DMS79 (cell line): ENCODE data around the gene MLPH.

Source experiments
- DNase-seq: peaks from one replicate; lab custom pipeline; 2025; lab: John Stamatoyannopoulos, UW

Gene MLPH

DNA sequence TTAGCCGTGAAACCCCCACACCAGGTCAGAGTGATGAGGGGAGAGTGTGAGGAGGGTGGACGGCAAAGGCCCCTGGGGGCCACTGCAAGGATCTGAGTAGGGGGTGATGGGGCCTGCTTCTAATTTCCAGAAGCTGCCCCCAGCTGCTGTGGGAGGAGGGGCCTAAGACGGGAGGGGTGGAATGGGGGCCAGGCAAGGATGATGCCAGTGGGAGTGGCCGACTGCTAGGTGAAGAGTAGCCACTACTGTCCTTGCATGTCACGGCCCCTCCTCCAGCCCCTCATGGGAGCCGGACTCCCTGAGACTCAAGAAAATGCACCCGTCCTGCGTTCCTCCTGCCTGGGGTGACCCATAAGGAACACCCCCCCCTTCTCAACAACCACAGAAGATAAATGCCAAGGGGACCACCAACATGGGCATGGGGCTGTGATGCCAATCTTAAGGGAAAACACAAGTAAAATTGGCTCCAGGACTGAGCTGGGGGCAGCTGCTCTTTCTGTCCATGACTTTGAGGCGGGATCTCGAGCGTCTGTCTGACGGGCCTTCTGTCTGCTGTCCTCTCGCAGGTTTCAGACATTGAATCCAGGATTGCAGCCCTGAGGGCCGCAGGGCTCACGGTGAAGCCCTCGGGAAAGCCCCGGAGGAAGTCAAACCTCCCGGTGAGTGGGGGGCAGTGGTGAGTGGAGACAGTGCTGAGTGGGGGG, 55.1 kb downstream of the MLPH start:
- DNase-seq = no peak

DNA sequence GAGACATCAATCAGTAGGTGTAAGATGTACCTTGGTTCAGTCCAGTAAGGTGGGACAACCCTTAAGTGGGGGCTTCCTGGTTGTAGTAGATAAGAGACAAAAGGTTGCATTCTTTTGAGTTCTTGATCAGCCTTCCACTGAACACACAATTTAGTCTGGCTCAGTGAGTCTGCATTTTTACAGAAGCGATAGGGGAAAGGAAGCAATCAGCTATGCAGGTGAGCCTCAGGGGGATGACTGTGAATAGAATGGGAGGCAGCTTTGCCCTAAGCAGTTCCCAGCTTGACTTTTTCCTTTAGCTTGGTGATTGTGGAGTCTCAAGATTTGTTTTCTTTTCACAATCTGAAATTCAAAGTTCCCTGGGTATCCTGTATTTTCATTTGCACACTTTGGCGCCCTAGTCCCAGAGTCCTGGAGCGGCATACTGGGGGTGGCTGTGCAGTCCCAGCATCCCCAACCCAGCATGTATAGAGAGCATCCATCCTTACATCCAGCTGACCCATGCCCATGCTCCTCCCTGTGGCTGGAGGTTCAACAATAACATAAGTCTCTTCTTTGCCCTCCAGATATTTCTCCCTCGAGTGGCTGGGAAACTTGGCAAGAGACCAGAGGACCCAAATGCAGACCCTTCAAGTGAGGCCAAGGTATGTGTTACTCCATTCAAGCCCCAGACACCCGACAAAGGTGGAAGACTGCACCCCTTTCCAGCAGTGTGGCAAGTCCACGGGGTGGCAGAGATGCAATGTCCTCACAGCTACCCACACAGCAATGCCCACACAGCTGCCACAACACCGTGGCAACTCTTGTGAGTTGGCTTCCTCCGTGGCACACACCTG, 59.2 kb downstream of the MLPH start:
- DNase-seq = no peak

DNA sequence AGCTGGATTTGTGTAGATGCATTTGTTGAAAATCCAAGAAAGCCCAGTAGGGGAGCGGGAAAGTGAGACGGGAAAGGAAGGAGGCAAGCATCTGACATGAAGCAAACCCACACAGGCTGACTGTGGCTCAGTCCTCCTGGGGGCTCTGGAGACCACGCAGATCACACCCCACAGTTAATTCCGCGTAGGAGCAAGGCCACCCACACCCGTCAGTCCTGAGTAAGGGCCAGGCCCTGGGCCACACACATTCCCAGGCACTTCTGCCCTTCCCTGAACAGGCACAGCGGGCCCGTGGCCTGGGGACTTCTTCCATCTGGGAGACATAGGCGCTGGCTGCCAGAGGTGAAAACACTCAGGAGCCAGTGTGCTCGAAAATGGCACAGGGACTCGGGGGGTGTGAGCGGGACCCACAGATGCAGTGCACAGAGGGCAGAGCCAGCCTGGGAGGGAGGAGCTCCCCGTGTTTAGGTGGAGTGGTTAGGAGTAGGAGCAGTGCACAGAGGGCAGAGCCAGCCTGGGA, 59.9 kb downstream of the MLPH start:
- no peak for DNase-seq

DNA sequence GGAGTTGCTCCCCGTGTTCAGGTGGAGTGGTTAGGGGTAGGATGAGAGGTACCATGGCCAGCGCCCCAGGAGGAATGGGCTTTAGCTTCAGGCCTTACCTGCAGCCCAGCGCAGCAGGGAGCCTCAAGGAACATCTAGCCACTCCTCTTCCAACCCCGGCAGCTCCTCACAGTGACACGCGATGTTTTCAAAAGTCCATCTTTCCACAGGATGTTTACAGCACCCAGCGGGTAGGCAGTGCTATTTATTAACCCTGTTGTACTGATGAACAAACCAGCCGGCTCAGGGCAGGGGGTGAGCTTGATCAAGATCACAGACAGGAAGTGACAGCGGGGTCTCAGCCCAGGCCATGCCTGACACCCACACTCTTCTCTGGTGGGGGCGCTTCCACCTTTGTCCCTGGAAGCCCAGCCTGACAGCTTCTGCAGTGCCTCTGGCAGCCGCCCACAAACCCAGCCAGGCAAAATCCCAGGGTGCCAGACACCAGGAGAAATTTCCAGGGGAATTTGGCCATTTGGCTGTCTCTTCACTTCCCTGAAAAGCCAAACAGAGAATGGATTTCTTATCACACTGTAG, 60.9 kb downstream of the MLPH start:
- no peak for DNase-seq

DNA sequence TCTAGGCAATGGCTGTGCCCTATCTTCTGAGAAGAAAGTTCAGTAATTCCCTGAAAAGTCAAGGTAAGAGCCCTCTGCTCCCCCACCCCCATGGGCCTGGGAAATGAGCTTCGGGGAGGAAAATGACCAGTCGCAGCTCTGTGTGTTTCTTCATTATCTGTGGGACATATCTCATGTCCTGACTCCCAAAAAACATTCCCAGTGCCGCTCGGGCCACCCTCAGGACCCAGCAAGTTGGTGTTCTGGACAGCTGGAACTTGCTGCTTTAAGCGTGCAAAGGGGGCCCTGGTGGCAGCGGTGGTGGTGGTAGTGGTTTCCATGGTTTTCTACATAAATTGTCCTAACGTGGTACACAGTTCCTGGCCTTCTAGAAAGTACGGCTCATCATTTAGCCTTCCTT, 62.2 kb downstream of the MLPH start:
- no peak for DNase-seq

DNA sequence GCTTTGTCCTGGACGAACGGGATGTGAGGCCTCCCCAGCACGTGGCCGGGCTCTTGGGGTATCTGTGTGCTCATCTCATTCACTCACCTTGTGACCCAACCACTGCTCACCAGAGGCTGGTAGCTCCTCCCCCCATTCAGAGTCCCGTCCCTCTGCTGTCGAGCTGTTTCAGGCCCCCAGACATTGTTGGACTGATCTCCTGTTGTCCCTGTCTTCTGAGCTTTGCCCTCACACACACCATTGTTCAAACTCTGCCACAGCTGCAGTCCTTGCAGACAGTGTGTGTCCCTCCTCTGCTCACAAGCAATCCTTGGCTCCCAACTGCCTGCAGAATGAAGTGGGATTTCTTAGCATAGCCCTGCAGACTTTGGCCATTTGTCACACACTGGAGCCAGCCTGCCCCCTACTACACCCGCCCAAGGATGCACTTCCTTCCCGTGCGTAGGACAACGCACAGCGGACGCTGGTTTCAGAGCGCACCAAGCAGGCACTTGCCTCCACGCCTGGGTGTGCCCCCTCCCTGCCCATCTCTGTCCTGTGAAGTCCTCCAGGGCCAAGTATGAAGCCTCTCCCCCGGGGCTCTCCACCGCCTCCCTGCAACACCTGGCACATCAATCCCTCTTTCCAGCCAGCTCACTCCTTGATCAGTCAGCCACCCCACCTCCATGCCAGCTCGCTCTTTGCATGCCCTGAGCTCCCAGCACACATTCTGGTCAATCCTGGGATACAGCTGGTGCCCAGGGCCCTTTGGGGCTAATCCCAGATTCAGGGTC, 62.8 kb downstream of the MLPH start:
- DNase-seq = no peak

DNA sequence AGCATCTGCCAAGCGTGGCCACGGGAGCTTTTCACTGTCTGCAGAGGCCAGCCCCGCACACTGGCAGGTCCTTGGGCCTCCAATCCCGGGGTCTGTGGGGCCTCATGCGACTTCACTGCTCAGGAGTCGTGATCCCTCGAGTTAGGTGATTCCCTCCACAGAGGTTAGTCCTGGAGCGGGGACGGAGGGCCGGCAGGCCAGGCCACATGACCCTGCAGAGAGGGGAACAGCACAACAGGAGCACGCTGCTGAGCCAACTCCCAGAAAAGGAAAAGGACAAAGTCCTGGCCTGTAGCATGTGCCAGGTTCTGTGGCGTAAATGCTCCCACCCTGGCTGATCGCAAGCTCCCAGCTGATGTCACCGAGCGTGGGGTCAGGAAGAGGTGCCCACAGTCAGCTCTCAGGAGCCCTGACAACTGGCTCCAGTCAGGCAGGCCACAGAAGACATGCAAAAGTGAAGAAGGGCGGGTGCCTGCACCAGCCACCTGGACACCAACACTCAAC, 64.1 kb downstream of the MLPH start:
- DNase-seq = no peak

DNA sequence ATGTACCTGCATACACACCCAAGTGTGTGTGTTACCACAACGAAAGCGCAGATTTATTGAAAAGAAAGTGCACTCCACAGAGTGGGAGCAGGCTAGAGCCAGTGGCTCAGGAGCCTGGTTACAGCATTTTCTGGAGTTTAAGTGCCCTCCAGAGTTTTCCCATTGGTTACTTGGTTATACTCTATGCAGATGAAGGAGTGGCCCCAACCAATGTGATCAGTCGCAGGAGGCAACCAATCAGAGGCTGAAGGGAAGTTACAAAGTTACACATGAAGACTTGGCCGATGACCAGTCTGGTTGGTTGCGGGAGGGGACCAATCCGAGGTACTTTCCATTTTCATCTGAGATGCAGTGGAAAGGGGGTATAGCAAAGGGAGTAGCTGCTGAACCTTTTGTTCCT, 65.9 kb downstream of the MLPH start:
- no peak for DNase-seq

DNA sequence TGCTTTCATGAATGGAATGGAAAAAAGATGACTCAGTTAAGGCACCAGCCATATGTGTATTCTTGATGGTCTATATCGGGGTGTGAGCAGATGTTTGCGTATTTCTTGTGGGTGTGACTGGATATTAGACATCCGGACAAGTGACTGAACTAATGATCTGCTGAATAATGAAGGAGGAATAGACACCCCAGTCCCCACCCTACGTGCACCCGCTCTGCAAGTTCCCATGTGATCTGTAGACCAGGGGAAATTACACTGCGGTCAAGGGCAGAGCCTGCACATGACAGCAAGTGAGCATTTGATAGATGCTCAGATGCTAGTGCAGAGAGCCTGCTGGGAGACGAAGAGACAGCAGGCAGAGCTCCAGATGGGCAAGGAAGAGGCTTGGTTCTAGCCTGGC, 66.9 kb downstream of the MLPH start:
- DNase-seq = no peak

DNA sequence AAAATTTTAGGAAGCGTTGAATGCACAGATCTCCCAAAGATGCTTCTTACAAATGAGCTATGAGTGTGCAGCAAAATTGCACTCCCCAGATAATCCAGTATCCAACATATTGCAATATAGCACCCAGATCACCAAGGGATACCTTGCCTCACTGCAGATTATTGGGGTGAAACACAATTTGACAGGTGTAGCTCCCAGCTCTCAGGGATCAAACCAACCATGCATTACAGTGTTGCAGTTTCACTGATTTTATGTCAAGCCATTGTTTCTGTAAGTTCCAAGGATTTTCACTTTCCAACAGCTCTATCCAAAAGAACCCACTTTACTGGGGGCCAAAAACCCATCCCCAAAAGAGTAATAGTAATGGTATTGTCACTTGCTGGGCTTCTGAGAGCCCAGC, 68.5 kb downstream of the MLPH start:
- DNase-seq = no peak

DNA sequence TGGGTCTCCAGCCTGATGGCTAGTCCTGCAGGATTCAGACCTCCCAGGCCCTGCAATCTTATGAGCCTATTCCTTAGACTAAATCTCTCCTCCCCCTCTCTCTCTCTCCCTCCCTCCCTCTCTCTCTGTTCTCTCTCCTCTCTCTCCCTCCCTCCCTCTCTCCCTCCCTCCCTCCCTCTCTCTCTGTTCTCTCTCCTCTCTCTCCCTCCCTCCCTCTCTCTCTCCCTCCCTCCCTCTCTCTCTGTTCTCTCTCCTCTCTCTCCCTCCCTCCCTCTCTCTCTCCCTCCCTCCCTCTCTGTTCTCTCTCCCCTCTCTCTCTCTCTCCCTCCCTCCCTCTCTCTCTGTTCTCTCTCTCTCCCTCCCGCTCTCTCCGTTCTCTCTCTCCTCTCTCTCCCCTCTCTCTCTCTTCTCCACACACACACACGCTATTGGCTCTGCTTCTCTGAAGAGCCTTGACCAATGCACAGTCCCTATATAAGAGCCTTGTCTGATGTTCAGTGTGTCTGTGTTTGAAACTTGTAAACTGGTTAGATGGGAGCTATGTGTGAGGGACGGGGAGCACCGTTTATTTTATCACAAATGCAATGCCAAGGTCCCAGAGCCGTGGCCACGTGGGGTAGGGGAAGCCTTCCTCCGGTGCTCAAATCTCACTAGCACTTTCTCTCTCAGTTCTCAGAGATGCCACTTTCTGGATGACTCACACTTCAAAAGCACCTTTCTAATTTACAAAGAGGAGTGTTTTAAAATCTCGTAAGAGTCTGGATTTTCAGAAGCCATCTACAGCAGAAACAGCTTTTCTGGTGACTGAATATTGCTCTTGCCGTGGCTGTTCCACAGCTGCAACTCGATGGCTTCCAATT, 70.0 kb downstream of the MLPH start:
- DNase-seq = no peak

DNA sequence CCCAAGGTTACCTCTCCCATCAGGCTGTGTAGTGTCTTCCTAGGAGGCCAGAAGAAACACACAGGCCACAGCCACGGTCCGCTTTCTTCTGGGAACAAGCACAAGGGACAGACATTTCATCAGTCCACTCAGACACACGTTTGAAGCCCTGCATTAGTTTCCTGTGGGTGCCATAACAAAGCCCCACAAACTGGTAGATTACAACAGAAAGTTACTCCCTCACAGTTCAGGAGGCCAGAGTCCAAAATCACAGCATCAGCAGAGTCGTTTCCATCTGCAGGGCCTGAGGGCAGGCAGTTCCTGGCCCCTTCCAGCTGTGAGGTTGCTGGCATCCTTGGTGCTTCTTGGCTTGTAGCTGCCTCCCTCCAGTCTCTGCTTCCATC, 70.6 kb downstream of the MLPH start:
- no peak for DNase-seq

DNA sequence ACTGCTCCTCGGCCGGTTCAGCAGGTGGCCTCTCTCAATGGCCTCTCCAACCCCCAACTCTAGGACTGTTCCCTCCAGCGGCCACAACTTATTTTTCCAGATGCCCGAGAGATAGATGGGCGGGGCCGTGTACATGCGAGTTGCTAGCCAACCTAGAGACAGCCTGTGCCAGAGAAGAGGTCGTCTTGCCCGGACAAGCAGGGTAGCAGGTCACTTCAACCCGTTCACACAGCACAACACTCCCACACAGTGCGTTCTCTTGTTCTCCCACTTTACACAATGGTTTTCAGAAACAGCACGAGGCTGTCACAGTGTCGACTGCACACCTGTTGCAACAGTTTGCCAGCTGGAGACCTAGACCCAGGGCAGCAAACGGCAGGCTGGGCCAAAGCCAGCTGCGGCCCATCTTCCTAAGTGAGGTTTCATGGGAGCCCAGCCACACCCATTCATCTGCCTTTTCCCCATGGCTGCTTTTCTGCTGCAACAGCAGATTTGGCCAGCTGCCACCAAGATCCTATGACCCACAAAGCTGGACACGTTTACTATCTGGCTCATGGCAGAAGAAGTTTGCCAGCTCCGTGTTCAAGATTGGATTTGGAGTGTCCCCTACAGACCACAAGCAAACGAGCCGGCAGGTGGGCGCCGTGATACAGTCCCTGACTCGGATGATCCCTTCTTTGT, 72.0 kb downstream of the MLPH start:
- peak; percentile 83 for DNase-seq

DNA sequence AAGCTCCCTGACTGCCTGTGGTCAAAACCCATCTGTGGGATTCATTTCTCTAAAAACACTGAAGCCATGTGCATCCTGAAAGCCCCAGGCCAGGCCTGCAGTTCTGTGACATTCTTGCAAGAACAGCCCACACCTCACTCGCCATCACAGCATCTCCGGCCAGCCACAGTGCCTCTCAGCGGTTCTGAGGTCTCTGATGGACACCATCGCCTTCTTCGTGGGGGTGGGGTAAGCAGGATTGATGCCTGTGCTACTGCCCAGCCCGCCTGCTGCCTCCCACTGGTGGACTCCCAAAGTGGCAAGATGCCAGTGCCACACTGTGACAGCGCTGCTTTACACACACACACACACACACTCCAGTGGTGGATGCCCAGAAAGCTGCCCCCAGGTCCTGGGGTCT, 74.2 kb downstream of the MLPH start:
- DNase-seq = no peak

DNA sequence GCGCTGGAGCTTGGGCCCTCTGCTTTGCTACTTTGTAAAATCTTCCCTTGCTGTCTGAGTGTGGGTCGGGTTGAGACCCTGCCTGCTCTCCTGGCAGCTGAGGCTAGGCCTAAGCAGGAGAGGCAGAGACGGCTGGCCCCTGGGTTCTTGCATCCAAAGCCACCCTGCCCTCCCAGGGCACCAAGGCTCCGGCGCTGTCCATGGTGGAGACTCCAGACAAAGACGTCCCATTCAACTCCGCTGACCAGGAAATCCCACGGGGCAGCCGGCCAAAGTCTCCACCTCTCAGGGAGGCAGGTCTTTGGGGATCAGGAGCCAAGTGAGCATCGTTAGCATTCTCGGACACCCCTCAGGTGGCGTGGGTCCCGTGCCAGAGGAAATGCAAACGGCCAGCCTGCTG, 76.8 kb downstream of the MLPH start:
- DNase-seq = no peak

DNA sequence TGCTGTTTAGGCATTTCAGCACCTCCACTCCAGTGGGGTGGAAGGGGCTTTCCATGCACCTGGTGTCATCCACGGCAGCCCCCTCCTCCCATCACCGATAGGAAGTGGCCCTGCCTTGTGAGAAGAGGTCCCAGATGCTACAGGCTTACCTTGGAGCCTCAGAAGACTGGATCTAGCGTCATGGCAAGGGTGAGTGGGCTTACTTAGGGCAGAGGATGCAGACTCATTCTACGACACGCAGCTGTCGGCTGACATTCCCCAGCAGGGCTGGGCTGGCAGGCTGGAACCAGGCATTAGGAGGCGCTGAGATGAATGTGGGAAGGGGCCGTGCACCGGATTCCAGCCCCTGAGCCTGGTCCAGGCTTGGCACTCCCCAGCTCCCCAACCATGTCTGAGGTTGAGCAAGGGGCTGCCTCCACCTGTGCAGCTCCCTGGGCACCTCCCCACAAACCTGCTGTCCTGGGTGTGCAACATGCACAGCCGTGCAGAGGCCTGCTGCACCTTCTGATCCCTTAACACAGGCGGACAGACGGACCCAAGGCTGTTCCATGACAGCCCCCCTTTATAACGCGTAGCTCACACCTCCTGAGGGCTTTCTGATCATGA, 77.6 kb downstream of the MLPH start:
- no peak for DNase-seq

DNA sequence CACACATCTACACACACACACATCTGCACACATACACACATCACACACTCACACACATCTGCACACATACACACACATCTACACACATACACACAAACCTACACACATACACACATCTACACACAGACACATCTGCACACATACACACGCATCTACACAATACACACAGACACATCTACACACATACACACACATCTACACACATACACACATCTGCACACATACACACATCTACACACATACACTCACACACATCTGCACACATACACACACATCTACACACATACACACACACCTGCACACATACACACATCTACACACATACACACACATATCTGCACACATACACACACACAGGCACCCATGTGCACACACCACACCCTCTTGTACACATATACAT, 78.9 kb downstream of the MLPH start:
- no peak for DNase-seq

DNA sequence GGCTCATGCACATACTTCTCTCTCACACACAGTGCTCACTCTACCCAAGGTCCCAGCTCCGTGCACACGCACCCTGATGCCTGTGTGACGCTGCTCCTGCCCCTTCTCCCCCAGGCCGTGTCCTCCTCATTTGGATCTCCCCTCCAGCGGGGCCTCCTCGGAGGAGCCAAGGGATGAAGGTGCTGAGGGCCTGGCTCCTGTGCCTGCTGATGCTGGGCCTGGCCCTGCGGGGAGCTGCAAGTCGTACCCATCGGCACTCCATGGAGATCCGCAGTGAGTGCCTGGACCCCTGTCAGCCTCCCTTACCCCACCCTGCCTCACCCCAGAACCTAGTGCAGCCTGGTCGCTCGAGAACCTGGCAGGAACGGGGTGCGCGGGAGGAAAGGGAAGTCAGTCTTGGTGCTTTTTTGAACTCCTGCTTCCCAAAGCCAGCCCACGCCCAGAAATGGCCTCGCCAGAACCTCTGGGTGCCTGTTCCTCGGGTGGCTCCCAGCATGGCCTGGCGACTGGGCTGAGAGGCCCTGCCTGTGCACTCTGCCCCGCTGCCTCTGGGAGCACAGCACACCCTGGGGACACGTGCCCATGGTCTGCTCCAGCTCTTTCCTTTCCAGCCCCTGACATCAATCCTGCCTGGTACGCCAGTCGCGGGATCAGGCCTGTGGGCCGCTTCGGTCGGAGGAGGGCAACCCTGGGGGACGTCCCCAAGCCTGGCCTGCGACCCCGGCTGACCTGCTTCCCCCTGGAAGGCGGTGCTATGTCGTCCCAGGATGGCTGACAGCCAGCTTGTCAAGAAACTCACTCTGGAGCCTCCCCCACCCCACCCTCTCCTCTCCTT, 79.6 kb downstream of the MLPH start, which contains the start of gene PRLH:
TSS of gene PRLH (plus strand) at position 174 of the 835 bp plus-strand sequence. CDS start at position 174, 0 bp downstream.
- no peak for DNase-seq
